IPS-18a (cell line): ENCODE data around the gene TICAM1.
A peak's percentile ranks its signal among the peaks of the same experiment; 100 is the strongest.

Experiments
- H3K27ac ChIP-seq: one replicate; pipeline ENCODE4 v1.5.1; 2013; ENCODE audit warnings: low read length
- H3K27me3 ChIP-seq: one replicate; pipeline ENCODE4 v1.6.1; 2013; ENCODE audit warnings: mild to moderate bottlenecking, low read length; ENCODE audit not compliant: control insufficient read depth, insufficient read depth
- H3K36me3 ChIP-seq: one replicate; pipeline ENCODE4 v1.6.1; 2013; ENCODE audit warnings: low read depth, low read length; ENCODE audit not compliant: control insufficient read depth
- H3K4me1 ChIP-seq: one replicate; pipeline ENCODE4 v1.6.1; 2013; ENCODE audit warnings: low read depth, low read length; ENCODE audit not compliant: control insufficient read depth
- H3K4me3 ChIP-seq: one replicate; pipeline ENCODE4 v1.5.1; 2013; ENCODE audit warnings: low read length
- H3K9ac ChIP-seq: one replicate; pipeline ENCODE4 v1.6.1; 2013; ENCODE audit warnings: mild to moderate bottlenecking, low read length, moderate library complexity
- H3K9me3 ChIP-seq: one replicate; pipeline ENCODE4 v1.6.1; 2013; ENCODE audit warnings: low read depth, low read length; ENCODE audit not compliant: control insufficient read depth

The TICAM1 gene

DNA sequence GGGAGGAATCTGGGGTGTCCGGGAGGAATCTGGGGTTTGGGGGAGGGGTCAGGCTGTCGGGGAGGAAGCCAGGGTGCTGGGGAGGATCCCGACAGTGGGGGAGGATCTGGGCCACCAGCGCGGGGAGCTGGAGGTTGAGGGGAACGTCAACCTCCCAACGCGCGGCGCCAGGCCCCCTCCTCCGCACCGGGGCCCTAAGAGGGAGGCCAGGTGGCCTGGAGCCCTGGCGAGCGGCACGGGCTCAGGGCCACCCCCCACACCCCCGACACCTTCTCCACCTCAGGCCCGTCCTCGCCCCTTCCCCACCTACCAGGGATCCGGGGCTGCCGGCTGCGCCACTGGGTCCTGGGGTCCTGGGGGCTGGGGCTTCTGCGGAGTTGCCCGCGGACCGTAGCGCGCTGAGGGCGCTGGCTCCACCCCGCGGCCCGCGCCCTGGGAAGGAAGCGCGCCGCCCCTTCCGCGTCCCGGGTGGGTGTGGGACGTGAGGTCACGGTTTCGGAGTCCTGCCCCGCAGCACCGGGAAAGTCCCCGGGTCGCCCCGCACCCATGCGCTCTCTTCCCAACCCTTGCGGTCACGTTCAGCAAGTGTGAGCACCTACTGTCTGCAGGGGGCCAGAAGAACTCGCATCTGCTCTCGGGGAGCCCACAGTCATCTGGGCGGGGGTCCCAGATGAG, at the start of gene TICAM1:
TICAM1 (minus strand) TSS at position 409 of the 675 bp plus-strand sequence. CDS start 13,335 bp downstream, outside the sequence.
- Histone ChIP-seq H3K27me3 (peaks cover 21% of the 10 kb centered on the region), H3K4me1 (no peaks in the 10 kb centered on the region), H3K4me3 (peak within 1 kb of the TSS; percentile 62), H3K36me3 (no peaks in the 10 kb centered on the region), H3K27ac (no peak within 1 kb of the TSS), H3K9me3 (no peaks in the 10 kb centered on the region), H3K9ac (no peak within 1 kb of the TSS)

DNA sequence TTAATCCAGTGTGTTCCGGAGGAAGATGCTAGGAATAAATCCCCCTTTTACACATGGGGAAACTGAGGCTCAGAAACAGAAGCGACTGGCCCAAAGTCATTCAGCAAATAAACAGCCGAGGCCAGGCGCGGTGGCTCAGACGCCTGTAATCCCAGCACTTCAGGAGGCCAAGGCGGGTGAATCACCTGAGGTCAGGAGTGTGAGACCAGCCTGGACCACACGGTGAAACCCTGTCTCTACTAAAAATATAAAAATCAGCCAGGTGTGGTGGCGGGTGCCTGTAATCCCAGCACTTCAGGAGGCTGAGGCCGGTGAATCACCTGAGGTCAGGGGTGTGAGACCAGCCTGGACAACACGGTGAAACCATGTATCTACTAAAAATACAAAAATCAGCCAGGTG, 47.5 kb upstream of the TICAM1 start:
- no peak overlapping the region for H3K27ac ChIP-seq

DNA sequence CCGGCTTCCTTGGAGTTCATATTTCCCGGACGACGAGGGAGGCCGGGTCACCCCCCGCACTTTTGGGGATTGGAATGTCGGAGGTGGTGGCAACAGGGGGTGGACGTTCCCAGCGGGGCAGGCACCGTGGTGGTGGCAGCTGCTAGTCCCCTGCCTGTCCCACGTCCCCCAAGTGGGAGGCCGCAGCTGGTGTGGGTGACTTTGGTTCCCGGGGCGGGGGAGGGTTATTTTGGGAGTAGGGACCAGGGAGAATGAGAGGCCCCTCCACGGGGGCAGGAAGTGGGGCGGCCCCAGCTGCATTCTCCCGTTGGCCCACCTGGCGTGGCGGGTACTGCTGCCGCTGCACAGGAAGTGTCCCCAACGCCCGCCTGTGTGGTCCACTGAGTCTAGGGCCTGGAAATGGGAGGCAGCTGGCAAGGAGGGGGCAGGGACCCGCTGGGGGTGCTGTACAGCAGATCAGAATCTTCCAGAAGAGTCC, 47.0 kb upstream of the TICAM1 start:
- peaks cover 15% of the 10 kb centered on the region for H3K4me1 ChIP-seq
- H3K36me3 ChIP-seq: no peaks in the 10 kb centered on the region
- no peaks in the 10 kb centered on the region for H3K9me3 ChIP-seq
- H3K9ac ChIP-seq: peak overlapping the region; percentile 54
- H3K27ac ChIP-seq: no peak overlapping the region
- H3K27me3 ChIP-seq: no peaks in the 10 kb centered on the region
- H3K4me3 ChIP-seq: no peak overlapping the region

More for the DNA sequence above, 47.5 kb upstream of the TICAM1 start:
- H3K4me1 ChIP-seq: peaks cover 15% of the 10 kb centered on the region
- no peaks in the 10 kb centered on the region for H3K9me3 ChIP-seq
- no peak overlapping the region for H3K4me3 ChIP-seq
- no peaks in the 10 kb centered on the region for H3K27me3 ChIP-seq
- no peak overlapping the region for H3K9ac ChIP-seq
- H3K36me3 ChIP-seq: no peaks in the 10 kb centered on the region

DNA sequence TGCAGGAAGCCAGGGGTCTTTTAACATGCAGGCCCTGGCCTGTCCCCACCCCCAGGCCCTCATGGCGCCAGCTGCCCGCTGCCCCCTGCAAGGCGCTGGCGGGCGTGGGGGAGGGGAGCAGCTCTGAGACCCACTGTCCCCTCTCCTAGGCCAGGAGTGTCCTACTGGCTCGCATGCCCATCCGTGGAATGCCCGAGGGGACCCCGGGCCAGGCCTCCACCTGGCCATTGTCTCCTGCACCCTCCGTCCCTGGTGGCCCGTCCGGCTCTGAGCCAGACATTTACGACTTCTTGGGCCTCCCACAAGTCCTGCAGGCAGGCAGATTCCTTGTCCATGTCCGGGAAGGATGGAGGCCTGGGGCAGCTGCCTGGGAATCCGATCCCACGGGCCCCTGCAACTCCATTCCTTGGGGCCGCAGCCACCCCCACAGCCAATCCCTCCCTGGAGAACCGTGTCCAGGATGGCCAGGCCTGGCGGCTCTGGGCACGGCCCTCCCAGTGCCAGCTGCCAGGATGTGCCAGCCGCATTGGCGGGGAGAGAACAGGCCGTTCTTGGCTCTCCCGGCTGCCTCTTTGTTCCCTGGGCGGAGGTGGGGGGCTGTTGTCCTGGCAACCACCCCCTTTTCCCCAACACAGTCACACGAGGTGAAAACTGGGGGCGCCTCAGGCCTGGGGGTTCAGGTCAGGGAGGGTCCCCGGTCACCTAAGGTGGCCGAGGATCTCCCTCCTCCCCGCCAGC, 46.4 kb upstream of the TICAM1 start:
- no peaks in the 10 kb centered on the region for H3K36me3 ChIP-seq
- H3K4me1 ChIP-seq: peaks cover 15% of the 10 kb centered on the region
- H3K9me3 ChIP-seq: no peaks in the 10 kb centered on the region

DNA sequence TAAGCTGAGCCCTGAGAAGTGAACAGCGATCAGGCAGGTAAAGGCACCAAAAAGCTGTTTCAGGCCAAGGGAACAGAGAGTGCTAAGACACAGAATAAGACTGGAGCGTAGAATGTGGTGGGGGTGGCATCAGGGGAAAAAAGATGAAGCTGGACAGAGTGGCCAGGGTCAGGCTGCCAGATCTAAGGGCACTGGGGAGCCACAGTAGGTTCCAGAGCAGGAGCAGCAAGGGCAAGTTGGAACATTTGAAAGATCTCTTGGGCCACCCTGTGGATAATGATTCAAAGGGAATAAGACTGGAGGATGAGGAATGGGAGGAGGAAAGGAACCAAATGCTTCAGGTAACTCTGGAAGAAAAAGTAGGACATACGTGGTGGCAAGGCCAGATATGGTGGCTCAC, 42.4 kb upstream of the TICAM1 start:
- Histone ChIP-seq H3K36me3 (no peaks in the 10 kb centered on the region), H3K9ac (no peak overlapping the region), H3K4me1 (peaks cover 15% of the 10 kb centered on the region), H3K9me3 (no peaks in the 10 kb centered on the region), H3K27ac (no peak overlapping the region), H3K27me3 (no peaks in the 10 kb centered on the region), H3K4me3 (no peak overlapping the region)

More for the DNA sequence above, 46.4 kb upstream of the TICAM1 start:
- H3K4me3 ChIP-seq: no peak overlapping the region
- H3K27ac ChIP-seq: no peak overlapping the region
- H3K27me3 ChIP-seq: no peaks in the 10 kb centered on the region
- peak overlapping the region; percentile 54 for H3K9ac ChIP-seq

DNA sequence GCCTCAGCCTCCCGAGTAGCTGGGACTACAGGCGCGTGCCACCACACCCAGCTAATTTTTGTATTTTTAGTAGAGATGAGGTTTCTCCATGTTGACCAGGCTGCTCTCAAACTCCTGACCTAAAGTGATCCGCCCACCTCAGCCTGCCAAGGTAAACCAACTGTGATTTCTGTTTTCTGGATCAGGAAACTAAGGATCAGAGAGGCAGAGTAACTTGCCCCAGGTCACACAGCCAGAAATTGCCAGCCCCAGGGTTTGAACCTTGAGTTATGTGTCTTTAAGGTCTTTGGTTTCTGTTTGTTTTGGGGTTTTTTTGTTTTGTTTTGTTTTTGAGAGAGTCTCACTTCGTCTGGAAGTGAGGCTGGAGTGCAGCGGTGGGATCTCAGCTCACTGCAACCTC, 40.2 kb upstream of the TICAM1 start:
- H3K4me1 ChIP-seq: no peaks in the 10 kb centered on the region
- H3K27ac ChIP-seq: no peak overlapping the region
- no peaks in the 10 kb centered on the region for H3K27me3 ChIP-seq
- H3K9me3 ChIP-seq: no peaks in the 10 kb centered on the region
- H3K9ac ChIP-seq: no peak overlapping the region
- H3K36me3 ChIP-seq: no peaks in the 10 kb centered on the region
- no peak overlapping the region for H3K4me3 ChIP-seq

DNA sequence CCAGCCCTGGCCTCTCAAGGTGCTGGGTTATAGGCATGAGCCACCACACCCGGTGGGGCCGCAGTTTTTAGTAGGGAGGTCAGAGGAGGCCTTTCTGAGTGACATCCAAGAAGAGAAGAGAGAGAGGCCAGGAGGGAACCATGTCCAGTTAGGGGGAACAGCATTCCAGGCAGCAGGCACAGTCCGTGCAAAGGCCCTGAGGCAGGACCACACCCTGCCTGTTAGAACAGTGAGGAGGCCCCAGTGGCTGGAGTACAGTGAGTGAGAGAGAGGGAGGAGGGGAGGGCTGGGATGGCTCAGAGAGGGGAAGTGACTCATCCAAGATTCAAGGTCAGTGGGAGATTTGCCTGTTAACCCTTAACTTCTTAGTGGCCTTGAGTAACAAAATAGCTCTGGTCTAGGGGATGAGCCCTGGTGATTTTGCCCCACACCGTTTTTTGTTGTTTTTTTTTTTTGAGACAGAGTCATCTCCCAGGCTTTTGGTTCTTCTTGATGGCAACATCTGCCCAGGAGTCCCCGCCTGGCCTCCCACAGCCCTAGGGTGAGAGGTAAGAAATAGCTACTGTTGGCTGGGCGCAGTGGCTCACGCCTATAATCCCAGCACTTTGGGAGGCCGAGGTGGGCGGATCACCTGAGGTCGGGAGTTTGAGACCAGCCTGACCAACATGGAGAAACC, 38.7 kb upstream of the TICAM1 start:
- Histone ChIP-seq H3K9me3 (no peaks in the 10 kb centered on the region), H3K27me3 (no peaks in the 10 kb centered on the region), H3K36me3 (no peaks in the 10 kb centered on the region), H3K27ac (no peak overlapping the region), H3K4me1 (no peaks in the 10 kb centered on the region), H3K9ac (no peak overlapping the region), H3K4me3 (no peak overlapping the region)

DNA sequence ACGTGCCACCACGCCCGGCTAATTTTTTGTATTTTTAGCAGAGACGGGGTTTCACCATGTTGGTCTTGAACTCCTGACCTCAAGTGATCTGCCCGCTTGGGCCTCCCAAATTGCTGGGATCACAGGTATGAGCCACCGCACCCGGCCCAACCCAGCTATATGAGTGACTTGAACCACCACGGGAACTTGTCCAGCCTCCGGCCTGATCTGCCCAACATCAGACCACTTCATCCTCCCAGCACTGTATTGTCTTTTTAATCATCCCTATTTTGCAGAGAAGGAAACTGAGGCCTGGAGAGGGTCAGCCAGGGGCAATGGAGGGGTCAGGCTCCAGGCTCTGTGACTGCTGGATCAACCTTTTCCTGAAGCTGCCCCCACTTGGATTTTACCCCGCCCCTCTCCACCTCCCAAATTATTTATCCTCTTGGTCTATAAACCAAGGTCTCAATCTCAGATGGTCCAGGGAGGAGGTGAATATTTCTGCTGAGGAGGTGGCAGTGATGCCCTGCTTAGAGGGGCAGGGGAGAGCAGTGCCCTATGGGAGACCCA, 36.8 kb upstream of the TICAM1 start:
- Histone ChIP-seq H3K4me3 (no peak overlapping the region), H3K36me3 (no peaks in the 10 kb centered on the region), H3K9me3 (no peaks in the 10 kb centered on the region), H3K9ac (no peak overlapping the region), H3K4me1 (no peaks in the 10 kb centered on the region), H3K27ac (no peak overlapping the region), H3K27me3 (no peaks in the 10 kb centered on the region)

DNA sequence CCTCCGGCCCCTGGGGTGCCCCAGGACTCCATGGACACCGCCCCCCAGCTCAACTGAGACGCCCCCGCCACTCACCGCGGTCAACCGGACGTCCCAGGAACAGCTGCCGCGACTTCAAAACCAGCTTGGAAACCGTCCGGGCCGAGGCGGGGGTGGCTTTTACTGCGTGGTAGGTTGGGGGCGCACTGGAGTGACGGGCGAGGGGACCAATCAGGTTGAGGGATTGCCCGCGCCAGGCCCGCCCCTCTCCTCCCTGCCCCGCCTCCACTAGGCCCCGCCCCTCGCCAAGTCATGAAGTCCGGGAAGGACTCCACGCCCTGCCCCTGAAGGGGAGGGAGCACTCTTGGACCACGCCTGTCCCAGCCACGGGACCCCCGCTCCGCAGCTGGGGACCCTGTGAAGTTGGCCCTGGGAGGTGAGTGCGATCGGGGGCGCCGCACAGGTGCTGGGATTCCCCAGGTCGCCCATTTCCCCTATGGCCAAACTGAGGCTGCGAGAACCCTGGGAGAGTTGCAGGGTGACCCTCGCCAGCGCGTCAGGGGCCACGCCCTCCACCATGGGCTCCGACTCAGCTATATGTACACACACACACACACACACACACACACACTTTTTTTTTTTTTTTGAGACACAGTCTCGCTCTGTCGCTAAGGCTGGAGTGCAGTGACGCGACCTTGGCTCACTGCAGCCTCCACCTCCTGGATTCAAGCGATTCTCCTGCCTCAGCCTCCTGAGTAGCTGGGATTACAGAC, 36.2 kb upstream of the TICAM1 start, which contains the start of gene PLIN3:
PLIN3 (minus strand) TSS at position 134 of the 752 bp plus-strand sequence. CDS start 6,273 bp downstream, outside the sequence.
- Histone ChIP-seq H3K27ac (no peak within 1 kb of the TSS), H3K9me3 (no peaks in the 10 kb centered on the region), H3K4me1 (no peaks in the 10 kb centered on the region)

DNA sequence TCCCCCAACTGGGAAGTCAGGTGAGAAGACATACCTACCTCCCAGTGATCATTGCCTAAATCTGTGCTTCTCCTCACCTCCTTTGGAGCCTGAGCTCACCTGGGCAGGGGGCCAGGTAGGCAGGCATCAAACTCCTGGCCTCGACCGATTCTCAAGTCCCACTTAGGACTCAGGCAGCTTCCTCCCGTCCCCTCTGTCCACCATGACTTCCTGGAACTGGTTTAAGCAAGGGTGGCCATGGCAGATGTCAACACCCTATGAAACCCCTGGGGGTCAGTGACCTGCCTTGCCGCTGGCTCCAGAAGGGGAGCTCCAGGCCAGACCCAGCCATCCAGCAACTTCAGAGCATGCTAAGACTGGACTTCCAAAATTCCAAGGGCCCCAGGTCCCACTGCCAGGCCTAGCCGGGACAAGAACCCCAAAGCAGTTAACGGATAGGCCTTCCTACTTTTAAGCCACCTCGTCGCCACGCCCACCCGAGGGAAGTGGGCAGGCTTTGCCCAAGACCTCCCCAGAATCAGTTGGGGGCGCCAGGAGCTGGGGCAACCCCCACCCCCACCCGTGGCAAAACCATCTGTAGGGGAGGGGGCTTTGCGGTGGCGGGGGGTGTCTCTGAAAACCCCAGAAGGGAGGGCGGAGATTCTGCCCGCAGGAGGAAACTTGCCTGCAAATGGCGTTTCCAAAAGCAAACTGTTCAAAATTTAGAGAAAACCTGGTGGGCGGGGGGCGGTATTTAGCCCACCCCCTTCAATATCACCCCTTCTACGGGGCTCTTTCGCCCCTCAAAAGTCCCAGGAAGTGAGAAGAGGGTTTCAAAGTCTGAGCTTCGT, 35.3 kb upstream of the TICAM1 start:
- peak overlapping the region; percentile 76 for H3K4me3 ChIP-seq
- H3K27me3 ChIP-seq: no peaks in the 10 kb centered on the region
- no peak overlapping the region for H3K27ac ChIP-seq
- H3K36me3 ChIP-seq: no peaks in the 10 kb centered on the region
- H3K4me1 ChIP-seq: no peaks in the 10 kb centered on the region
- peak overlapping the region; percentile 58 for H3K9ac ChIP-seq
- no peaks in the 10 kb centered on the region for H3K9me3 ChIP-seq

More for the DNA sequence above, 36.2 kb upstream of the TICAM1 start, which contains the start of gene PLIN3:
- Histone ChIP-seq H3K36me3 (no peaks in the 10 kb centered on the region), H3K4me3 (peak within 1 kb of the TSS; percentile 76), H3K9ac (peak within 1 kb of the TSS; percentile 58), H3K27me3 (no peaks in the 10 kb centered on the region)
